GM18861 (cell line): ENCODE results near the gene AR.

Source experiments
- ATAC-seq: cut with Tn5 transposase; IDR thresholded peaks from one replicate; pipeline ENCODE4 v1.9.1; 2021; ENCODE audit not compliant: unreplicated experiment

AR gene

GRCh38 chrX:67724359-67725110 is 180.7 kb downstream of the AR start:
- ATAC-seq = no peak

- ATAC-seq = no peak
Measured at GRCh38 chrX:67725471-67725870, 181.7 kb downstream of the AR start.

- ATAC-seq = no peak
Measured at GRCh38 chrX:67726018-67726417, 182.2 kb downstream of the AR start.

- no peak for ATAC-seq
Measured at GRCh38 chrX:67727576-67727975, 183.8 kb downstream of the AR start.

GRCh38 chrX:67730296-67730695 is 186.5 kb downstream of the AR start:
- ATAC-seq = no peak

GRCh38 chrX:67731061-67731460 is 187.2 kb downstream of the AR start:
- no peak for ATAC-seq

- ATAC-seq = no peak
Measured at GRCh38 chrX:67732864-67733263, 189.0 kb downstream of the AR start.

- no peak for ATAC-seq
Measured at GRCh38 chrX:67734111-67734753, 190.4 kb downstream of the AR start.

- no peak for ATAC-seq
Measured at GRCh38 chrX:67749536-67749935, 205.7 kb downstream of the AR start.

- no peak for ATAC-seq
Measured at GRCh38 chrX:67750694-67751093, 206.9 kb downstream of the AR start.

- ATAC-seq = no peak
Measured at GRCh38 chrX:67759018-67759417, 215.2 kb downstream of the AR start.

- ATAC-seq = no peak
Measured at GRCh38 chrX:67777148-67777547, 233.3 kb downstream of the AR start.

- no peak for ATAC-seq
Measured at GRCh38 chrX:67779099-67779498, 235.3 kb downstream of the AR start.
